GM18909 (cell line): ENCODE results near the gene NPHP4.

Experiments
- ATAC-seq: cut with Tn5 transposase; IDR thresholded peaks from one replicate; pipeline ENCODE4 v1.9.1; 2021; ENCODE audit warnings: mild to moderate bottlenecking; ENCODE audit not compliant: unreplicated experiment, poor library complexity

The NPHP4 gene

GRCh38 chr1:5955479-5955977, 36.7 kb downstream of the NPHP4 start:
- ATAC-seq: no peak

GRCh38 chr1:5954964-5955363, 37.3 kb downstream of the NPHP4 start:
- no peak for ATAC-seq

GRCh38 chr1:5953386-5953785, 38.8 kb downstream of the NPHP4 start:
- no peak for ATAC-seq

GRCh38 chr1:5951846-5952410, 40.3 kb downstream of the NPHP4 start:
- no peak for ATAC-seq

- no peak for ATAC-seq
These were observed 41.0 kb downstream of the NPHP4 start for GRCh38 chr1:5950994-5951785.

- no peak for ATAC-seq
These were observed 41.9 kb downstream of the NPHP4 start for GRCh38 chr1:5950201-5950895.

GRCh38 chr1:5949761-5950100, 42.5 kb downstream of the NPHP4 start:
- ATAC-seq: no peak

GRCh38 chr1:5949085-5949760, 43.0 kb downstream of the NPHP4 start:
- ATAC-seq: no peak

GRCh38 chr1:5948681-5949005, 43.6 kb downstream of the NPHP4 start:
- no peak for ATAC-seq

GRCh38 chr1:5947978-5948680, 44.1 kb downstream of the NPHP4 start:
- no peak for ATAC-seq

- ATAC-seq: no peak
These were observed 45.0 kb downstream of the NPHP4 start for GRCh38 chr1:5947071-5947821.

GRCh38 chr1:5945445-5945844, 46.8 kb downstream of the NPHP4 start:
- ATAC-seq: no peak

- ATAC-seq: no peak
These were observed 47.4 kb downstream of the NPHP4 start for GRCh38 chr1:5944843-5945167.

GRCh38 chr1:5944154-5944842, 47.9 kb downstream of the NPHP4 start:
- ATAC-seq: no peak

GRCh38 chr1:5943343-5944124, 48.7 kb downstream of the NPHP4 start:
- no peak for ATAC-seq

GRCh38 chr1:5941671-5942070, 50.6 kb downstream of the NPHP4 start:
- ATAC-seq: no peak

- no peak for ATAC-seq
These were observed 51.4 kb downstream of the NPHP4 start for GRCh38 chr1:5940723-5941407.
